NCI-H1436 (cell line): ENCODE data around the gene UBE2E2.
"Not testable (repeated sequence)": the region's sequence is repeated elsewhere in the genome, so short reads cannot be mapped to it uniquely, and the experiment has no call there.

Source experiments
- DNase-seq: peaks from one replicate; lab custom pipeline; 2025; lab: John Stamatoyannopoulos, UW

UBE2E2 gene

GRCh38 chr3:23329471-23330105 is 126.5 kb downstream of the UBE2E2 start:
- no peak for DNase-seq

- no peak for DNase-seq
Measured at GRCh38 chr3:23330568-23330967, 127.4 kb downstream of the UBE2E2 start.

- DNase-seq: no peak
Measured at GRCh38 chr3:23331141-23331935, 128.2 kb downstream of the UBE2E2 start.

- DNase-seq: no peak
Measured at GRCh38 chr3:23333633-23334032, 130.5 kb downstream of the UBE2E2 start.

- DNase-seq: not testable (repeated sequence)
Measured at GRCh38 chr3:23336853-23337252, 133.7 kb downstream of the UBE2E2 start.

GRCh38 chr3:23341147-23341838 is 138.2 kb downstream of the UBE2E2 start:
- DNase-seq: no peak

- no peak for DNase-seq
Measured at GRCh38 chr3:23342343-23342742, 139.2 kb downstream of the UBE2E2 start.

- no peak for DNase-seq
Measured at GRCh38 chr3:23343509-23343908, 140.4 kb downstream of the UBE2E2 start.

GRCh38 chr3:23344886-23345285 is 141.8 kb downstream of the UBE2E2 start:
- no peak for DNase-seq

- not testable (repeated sequence) for DNase-seq
Measured at GRCh38 chr3:23349444-23349843, 146.3 kb downstream of the UBE2E2 start.

- no peak for DNase-seq
Measured at GRCh38 chr3:23356169-23356568, 153.0 kb downstream of the UBE2E2 start.

- DNase-seq: no peak
Measured at GRCh38 chr3:23356923-23357322, 153.8 kb downstream of the UBE2E2 start.

GRCh38 chr3:23359116-23359515 is 156.0 kb downstream of the UBE2E2 start:
- no peak for DNase-seq

- DNase-seq: no peak
Measured at GRCh38 chr3:23365066-23365465, 161.9 kb downstream of the UBE2E2 start.

GRCh38 chr3:23368731-23369130 is 165.6 kb downstream of the UBE2E2 start:
- DNase-seq: no peak

- DNase-seq: no peak
Measured at GRCh38 chr3:23372285-23372684, 169.2 kb downstream of the UBE2E2 start.

- DNase-seq: no peak
Measured at GRCh38 chr3:23376516-23377248, 173.6 kb downstream of the UBE2E2 start.

- DNase-seq: no peak
Measured at GRCh38 chr3:23377928-23378672, 175.0 kb downstream of the UBE2E2 start.

- no peak for DNase-seq
Measured at GRCh38 chr3:23383875-23384274, 180.7 kb downstream of the UBE2E2 start.

GRCh38 chr3:23385327-23385726 is 182.2 kb downstream of the UBE2E2 start:
- no peak for DNase-seq

- DNase-seq: no peak
Measured at GRCh38 chr3:23387286-23387918, 184.3 kb downstream of the UBE2E2 start.
